Uterus (tissue), 4 donors: ENCODE measurements around the gene P2RX2. TPM values are rescaled to one million over a fixed set of nuclear protein-coding genes. Genes with fewer than 3 reads are reported as not detected.

Source experiments
- DNase-seq, 2 donors: peaks; one replicate each; pipeline ENCODE4 v3.0.0-alpha.2; 2019 to 2020
- H3K27ac ChIP-seq, 2 donors: fragments of 200-600 bp; sonication (generic); 1 replicate in 1 of 2; 2 replicates in 1 of 2; pipeline ENCODE4 v1.5.1; 2016 to 2018
- H3K27me3 ChIP-seq, 2 donors: fragments of 200-600 bp; sonication (generic); one replicate each; pipeline ENCODE4 v1.5.1; 2018 to 2019; ENCODE audit warnings: control low read depth in 1 of 2
- H3K36me3 ChIP-seq, 2 donors: fragments of 200-600 bp; sonication (generic); one replicate each; pipeline ENCODE4 v1.5.1; 2019; ENCODE audit warnings: control low read depth in 1 of 2
- H3K4me1 ChIP-seq, 2 donors: fragments of 200-600 bp; sonication (generic); one replicate each; pipeline ENCODE4 v1.5.1; 2018 to 2019; ENCODE audit warnings: control low read depth in 1 of 2
- H3K4me3 ChIP-seq, 2 donors: fragments of 200-600 bp; sonication (generic); 1 replicate in 1 of 2; 2 replicates in 1 of 2; pipeline ENCODE4 v1.5.1; 2018 to 2019; ENCODE audit warnings: mild to moderate bottlenecking in 1 of 2
- H3K9me3 ChIP-seq, 2 donors: fragments of 200-600 bp; sonication (generic); one replicate each; pipeline ENCODE4 v1.5.1; 2019; ENCODE audit warnings: control low read depth in 1 of 2
- POLR2A ChIP-seq, 2 donors: fragments of 450-650 bp; IDR thresholded peaks; one replicate each; pipeline ENCODE4 v1.6.1; 2016; ENCODE audit warnings: antibody characterized with exemption in 2 of 2, mild to moderate bottlenecking in 1 of 2, moderate library complexity in 1 of 2
- intact Hi-C: fragments of 100-400 bp; cut with DNase I; formaldehyde crosslinking; loops from one replicate; pipeline ENCODE4 v1.15.1; 2023; ENCODE audit warnings: low total_unique reads
- total RNA-seq, 4 donors: library from RNA; depleted of rRNA in 3 of 4; stranded (reverse); fragments of >200 nt in 3 of 4; gene quantifications; one replicate each; pipeline versions ENCODE4 v1.1.0 to v1.2.4, GENCODE V29; 2014 to 2023
- TF ChIP-seq, protein P1 (sequence below), 4 experiments: fragments of 200-600 bp in 2 of 4; fragments of 450-650 bp in 2 of 4; sonication (generic) in 2 of 4; IDR thresholded peaks; one replicate each; pipeline ENCODE4 v1.5.1; 2016 to 2019; ENCODE audit warnings: antibody characterized with exemption in 4 of 4, mild to moderate bottlenecking in 2 of 4, moderate library complexity in 1 of 4
- donor health status: DM: yes; HTN: yes; CAD: no.

Gene P2RX2
- total RNA-seq, 4 donors from 2014 or later = not detected

DNA sequence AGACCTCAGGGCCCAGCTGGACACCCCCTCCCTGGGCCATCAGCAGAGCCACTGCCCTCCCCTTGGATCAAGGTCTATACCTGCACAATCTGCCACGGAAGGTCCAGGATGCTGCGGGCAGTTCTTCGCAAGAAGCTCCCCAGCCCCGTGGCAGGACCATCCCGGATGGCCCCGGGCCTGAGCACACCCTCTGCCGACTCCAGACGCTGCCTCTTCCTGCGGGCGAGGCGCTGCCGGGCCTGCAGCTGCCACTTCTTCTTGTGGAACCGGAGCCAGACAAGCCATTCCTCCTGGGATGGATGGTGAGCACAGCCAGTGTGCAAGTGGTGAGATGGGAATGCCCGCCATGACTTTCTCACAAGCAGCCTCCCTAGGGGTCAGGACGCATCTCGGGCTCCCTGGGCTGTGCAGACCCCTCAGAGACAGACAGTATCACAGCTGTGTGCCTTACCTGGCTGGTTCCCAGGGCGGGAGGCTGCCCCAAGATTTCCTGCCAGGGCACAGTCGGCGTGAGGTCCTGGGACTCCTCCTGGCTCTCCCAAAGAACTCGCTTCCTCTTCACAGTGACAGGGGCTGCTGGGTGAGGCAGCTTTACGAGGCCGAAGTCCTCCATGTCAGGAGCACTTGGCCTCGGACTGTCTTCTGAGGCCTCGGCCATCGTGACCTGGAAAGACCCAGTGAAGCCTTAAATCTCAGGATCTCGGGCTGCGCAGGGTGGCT is 30.8 kb downstream of the P2RX2 start:
- no peak for TF ChIP-seq POLR2A (IDR thresholded peaks at IDR 0.05)
- TF ChIP-seq, protein P1, sequence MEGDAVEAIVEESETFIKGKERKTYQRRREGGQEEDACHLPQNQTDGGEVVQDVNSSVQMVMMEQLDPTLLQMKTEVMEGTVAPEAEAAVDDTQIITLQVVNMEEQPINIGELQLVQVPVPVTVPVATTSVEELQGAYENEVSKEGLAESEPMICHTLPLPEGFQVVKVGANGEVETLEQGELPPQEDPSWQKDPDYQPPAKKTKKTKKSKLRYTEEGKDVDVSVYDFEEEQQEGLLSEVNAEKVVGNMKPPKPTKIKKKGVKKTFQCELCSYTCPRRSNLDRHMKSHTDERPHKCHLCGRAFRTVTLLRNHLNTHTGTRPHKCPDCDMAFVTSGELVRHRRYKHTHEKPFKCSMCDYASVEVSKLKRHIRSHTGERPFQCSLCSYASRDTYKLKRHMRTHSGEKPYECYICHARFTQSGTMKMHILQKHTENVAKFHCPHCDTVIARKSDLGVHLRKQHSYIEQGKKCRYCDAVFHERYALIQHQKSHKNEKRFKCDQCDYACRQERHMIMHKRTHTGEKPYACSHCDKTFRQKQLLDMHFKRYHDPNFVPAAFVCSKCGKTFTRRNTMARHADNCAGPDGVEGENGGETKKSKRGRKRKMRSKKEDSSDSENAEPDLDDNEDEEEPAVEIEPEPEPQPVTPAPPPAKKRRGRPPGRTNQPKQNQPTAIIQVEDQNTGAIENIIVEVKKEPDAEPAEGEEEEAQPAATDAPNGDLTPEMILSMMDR (IDR thresholded peaks at IDR 0.05) = no peak
- Histone ChIP-seq H3K9me3 (no peaks in the 10 kb centered on the region), H3K27me3 (no peaks in the 10 kb centered on the region), H3K27ac (no peak overlapping the region), H3K36me3 (no peaks in the 10 kb centered on the region), H3K4me1 (no peaks in the 10 kb centered on the region), H3K4me3 (no peak overlapping the region)
- DNase-seq = no peak
- intact Hi-C loops = no loop called here

DNA sequence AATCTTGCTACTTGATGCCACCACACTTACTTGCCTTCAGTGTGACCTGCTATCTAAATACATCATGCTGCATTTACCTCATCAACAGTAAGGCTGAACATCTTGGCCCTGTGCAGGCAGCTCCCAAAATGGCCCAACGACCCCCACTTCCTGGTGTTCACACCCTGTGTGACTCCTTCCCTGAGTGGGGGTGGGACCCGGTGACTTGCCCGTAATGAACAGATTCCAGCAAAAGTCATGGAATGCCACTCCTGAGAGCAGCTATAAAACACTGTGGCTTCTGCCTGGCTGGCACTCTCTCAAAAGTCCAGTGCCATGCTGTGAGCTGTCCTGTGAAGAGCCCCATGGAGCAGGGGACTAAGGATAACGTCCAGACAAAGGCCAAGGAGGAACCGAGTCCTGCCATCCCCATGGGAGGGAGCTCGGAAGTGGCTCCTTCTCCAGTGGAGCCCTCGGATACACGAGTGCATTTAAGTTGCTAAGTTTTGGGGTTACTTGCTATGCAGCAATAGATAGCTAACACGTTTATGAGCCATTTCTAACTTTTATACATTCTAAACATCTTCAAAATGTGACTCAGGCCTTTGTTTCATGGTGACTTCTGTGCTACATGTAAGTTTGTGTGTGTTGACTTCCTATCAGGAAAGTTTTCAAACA is 33.0 kb downstream of the P2RX2 start:
- Histone ChIP-seq H3K36me3 (no peaks in the 10 kb centered on the region), H3K4me1 (no peaks in the 10 kb centered on the region), H3K9me3 (no peaks in the 10 kb centered on the region), H3K4me3 (no peak overlapping the region), H3K27ac (no peak overlapping the region), H3K27me3 (no peaks in the 10 kb centered on the region)
- DNase-seq = no peak
- TF ChIP-seq, protein P1 (IDR thresholded peaks at IDR 0.05) = no peak
- no peak for TF ChIP-seq POLR2A (IDR thresholded peaks at IDR 0.05)
- intact Hi-C loops = no loop called here

DNA sequence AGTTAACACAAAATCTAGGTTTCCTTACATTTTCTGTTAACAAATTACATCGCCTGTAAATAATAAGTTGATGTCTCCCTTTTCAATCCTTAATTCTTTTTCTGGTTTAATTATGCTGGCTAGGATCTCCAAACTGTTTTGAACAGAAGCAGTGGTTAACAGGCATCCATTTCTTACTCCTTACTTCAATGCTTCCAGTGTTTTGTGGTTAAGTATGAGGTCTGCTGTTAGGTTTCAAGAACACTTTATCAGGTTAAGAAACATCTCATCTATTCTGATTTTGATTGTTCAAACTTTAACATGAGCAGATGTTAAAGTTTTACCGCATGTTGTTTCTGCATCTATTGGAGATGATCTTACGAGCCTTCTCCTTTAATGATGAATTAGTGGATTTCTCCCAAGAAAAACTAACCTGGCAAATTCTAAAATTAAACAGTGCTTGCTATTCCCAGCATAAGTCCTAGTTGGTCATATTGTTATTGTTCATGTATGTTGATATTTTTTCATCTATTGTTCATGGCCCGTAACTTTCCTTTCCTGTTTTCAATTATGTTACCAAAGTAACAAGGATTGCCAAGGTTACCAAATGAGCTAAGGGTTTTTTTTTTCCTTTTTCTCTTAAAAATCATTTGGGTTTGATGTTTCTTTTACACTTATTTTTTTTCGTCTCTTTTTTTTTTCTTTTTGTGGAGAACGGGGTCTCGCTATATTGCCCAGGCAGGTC is 35.2 kb downstream of the P2RX2 start:
- no peak for DNase-seq
- H3K4me1 ChIP-seq = no peaks in the 10 kb centered on the region
- no peak for TF ChIP-seq POLR2A (IDR thresholded peaks at IDR 0.05)
- TF ChIP-seq, protein P1 (IDR thresholded peaks at IDR 0.05) = no peak
- no peaks in the 10 kb centered on the region for H3K27me3 ChIP-seq
- H3K4me3 ChIP-seq = no peak overlapping the region
- intact Hi-C loops = no loop called here
- H3K9me3 ChIP-seq = no peaks in the 10 kb centered on the region
- H3K27ac ChIP-seq = no peak overlapping the region
- no peaks in the 10 kb centered on the region for H3K36me3 ChIP-seq

DNA sequence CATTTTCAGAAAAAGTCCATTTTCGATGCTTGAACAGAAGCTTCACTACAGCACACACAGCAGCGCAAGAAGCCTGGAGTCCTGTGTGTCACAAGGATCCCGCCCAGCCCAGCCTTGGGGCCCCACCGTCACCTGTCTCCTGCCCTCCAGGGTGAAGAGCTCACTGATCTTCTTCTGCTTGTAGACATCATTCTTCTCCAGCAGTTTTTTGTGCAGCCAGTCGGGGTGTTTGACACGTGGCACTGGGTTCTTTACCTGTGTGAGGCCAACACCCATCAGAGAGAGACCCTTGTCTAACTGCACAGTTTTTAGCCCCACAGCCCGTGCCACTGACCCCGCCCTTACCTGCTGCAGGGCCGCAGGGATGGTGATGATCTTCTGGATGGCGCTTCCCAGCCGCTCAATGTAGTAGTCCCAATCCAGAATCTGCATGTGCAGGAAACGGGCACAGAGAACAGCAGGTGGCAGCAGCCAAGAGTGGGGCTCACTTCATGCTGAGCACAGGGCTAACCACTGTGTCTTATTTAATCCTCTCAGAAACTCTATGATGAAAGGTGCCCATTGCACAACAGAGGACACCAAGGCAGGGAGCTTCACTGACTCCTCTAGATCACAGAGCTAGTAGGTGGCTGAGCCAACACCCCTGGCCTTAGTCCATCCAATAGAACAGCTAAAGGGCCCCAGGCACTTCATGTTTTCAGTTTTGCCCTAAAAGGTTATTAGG is 38.6 kb downstream of the P2RX2 start:
- DNase-seq = no peak
- TF ChIP-seq POLR2A (IDR thresholded peaks at IDR 0.05) = no peak
- TF ChIP-seq, protein P1 (IDR thresholded peaks at IDR 0.05) = no peak
- H3K27me3 ChIP-seq = no peaks in the 10 kb centered on the region
- H3K4me3 ChIP-seq = no peak overlapping the region
- no peaks in the 10 kb centered on the region for H3K36me3 ChIP-seq
- intact Hi-C loops = no loop called here
- no peak overlapping the region for H3K27ac ChIP-seq
- no peaks in the 10 kb centered on the region for H3K9me3 ChIP-seq
- H3K4me1 ChIP-seq = no peaks in the 10 kb centered on the region
